ENCODE data around the gene BABAM2.

DNA sequence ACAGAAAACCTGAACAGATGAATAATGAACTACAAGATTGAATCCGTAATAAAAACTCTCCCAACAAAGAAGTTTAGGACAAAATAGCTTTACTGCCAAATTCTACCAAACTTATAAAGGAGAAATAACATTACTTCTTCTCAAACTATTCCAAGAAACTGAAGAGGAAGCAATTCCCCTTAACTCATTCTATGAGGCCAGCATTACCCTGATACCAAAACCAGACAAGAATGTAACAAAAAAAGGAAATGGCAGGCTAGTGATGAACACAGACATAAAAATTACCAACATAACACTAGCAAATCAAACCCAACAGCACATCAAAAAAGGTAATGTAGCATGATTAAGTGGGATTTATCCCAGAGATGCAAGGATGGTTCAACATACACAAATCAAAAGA, 288.4 kb downstream of the BABAM2 start:
- TF ChIP-seq, protein P1, sequence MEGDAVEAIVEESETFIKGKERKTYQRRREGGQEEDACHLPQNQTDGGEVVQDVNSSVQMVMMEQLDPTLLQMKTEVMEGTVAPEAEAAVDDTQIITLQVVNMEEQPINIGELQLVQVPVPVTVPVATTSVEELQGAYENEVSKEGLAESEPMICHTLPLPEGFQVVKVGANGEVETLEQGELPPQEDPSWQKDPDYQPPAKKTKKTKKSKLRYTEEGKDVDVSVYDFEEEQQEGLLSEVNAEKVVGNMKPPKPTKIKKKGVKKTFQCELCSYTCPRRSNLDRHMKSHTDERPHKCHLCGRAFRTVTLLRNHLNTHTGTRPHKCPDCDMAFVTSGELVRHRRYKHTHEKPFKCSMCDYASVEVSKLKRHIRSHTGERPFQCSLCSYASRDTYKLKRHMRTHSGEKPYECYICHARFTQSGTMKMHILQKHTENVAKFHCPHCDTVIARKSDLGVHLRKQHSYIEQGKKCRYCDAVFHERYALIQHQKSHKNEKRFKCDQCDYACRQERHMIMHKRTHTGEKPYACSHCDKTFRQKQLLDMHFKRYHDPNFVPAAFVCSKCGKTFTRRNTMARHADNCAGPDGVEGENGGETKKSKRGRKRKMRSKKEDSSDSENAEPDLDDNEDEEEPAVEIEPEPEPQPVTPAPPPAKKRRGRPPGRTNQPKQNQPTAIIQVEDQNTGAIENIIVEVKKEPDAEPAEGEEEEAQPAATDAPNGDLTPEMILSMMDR (conservative IDR thresholded peaks at IDR 0.05): no peak
- no peak for TF ChIP-seq EZH2 (IDR thresholded peaks at IDR 0.05; ENCODE audit: low read depth)
